Activated CD8-positive, alpha-beta T cell treated with anti-CD3 and anti-CD28 coated beads, Interleukin-2, amount 10 ng/mL, durations not matched to agents 7 days and 5 days (primary cell): Measurements from ENCODE around the gene ANKRD28. TPM values are rescaled to one million over a fixed set of nuclear protein-coding genes. Genes with fewer than 3 reads are reported as not detected.
"Not testable (repeated sequence)": the region's sequence is repeated elsewhere in the genome, so short reads cannot be mapped to it uniquely, and the experiment has no call there.

Experiments
- ATAC-seq: fragments of 150-1000 bp; cut with Tn5 transposase; one replicate; pipeline ENCODE4 v1.10.0; 2021; ENCODE audit warnings: moderate library complexity
- CTCF ChIA-PET: fragments of 350-600 bp; sonication (Branson Sonifier 250); formaldehyde crosslinking; loops from one replicate; lab custom pipeline; 2021; ENCODE audit warnings: antibody characterized with exemption; lab: Charles Lee
- POLR2A ChIA-PET: fragments of 350-600 bp; sonication (Branson Sonifier 250); formaldehyde crosslinking; loops from one replicate; lab custom pipeline; 2021; ENCODE audit warnings: antibody characterized with exemption; lab: Charles Lee
- DNase-seq: peaks from one replicate; pipeline ENCODE4 v3.0.0-alpha.2; 2020
- H3K27ac Mint-ChIP-seq: one replicate; pipeline ENCODE4 v1.8.0; 2021; ENCODE audit warnings: mild to moderate bottlenecking, mixed read lengths
- H3K27me3 Mint-ChIP-seq: one replicate; pipeline ENCODE4 v1.8.0; 2021; ENCODE audit warnings: low read depth, mixed read lengths
- H3K36me3 Mint-ChIP-seq: one replicate; pipeline ENCODE4 v1.8.0; 2021; ENCODE audit warnings: low read depth, mixed read lengths
- H3K4me1 Mint-ChIP-seq: one replicate; pipeline ENCODE4 v1.8.0; 2021; ENCODE audit warnings: low read depth, mixed read lengths
- H3K4me3 Mint-ChIP-seq: one replicate; pipeline ENCODE4 v1.8.0; 2021; ENCODE audit warnings: mild to moderate bottlenecking, mixed read lengths
- H3K9me3 Mint-ChIP-seq: one replicate; pipeline ENCODE4 v1.8.0; 2022; ENCODE audit warnings: mixed read lengths; ENCODE audit not compliant: insufficient read depth
- total RNA-seq, 2 experiments: library from RNA; stranded (reverse); gene quantifications; one replicate each; pipeline ENCODE4 v1.2.3, GENCODE V29; 2021

Gene ANKRD28
- total RNA-seq, 2 experiments from 2014 or later = 30.7 to 37.7 TPM

- ChIA-PET POLR2A (no interaction called here), CTCF (interaction anchor here (1.1 kb wide), 1 partner anchor 9 kb away, joined by 7 read pairs; no protein-coding TSS in a partner anchor)
- Mint-ChIP-seq H3K27me3 (no peaks in the 10 kb centered on the region), H3K36me3 (peaks cover 48% of the 10 kb centered on the region), H3K27ac (no peak overlapping the region), H3K4me1 (peaks cover 29% of the 10 kb centered on the region), H3K9me3 (peaks cover 17% of the 10 kb centered on the region), H3K4me3 (no peak overlapping the region)
- ATAC-seq (no peak), DNase-seq (no peak)
Measured at GRCh38 chr3:15750143-15750542, 47.6 kb downstream of the ANKRD28 start.

GRCh38 chr3:15745896-15746295, 51.9 kb downstream of the ANKRD28 start:
- H3K27ac Mint-ChIP-seq, H3K27me3 Mint-ChIP-seq, CTCF ChIA-PET, DNase-seq, POLR2A ChIA-PET, H3K4me3 Mint-ChIP-seq, ATAC-seq: not testable (repeated sequence)
- Mint-ChIP-seq H3K36me3 (peaks cover 55% of the 10 kb centered on the region), H3K4me1 (peaks cover 37% of the 10 kb centered on the region), H3K9me3 (peaks cover 29% of the 10 kb centered on the region)

GRCh38 chr3:15744176-15744575, 53.6 kb downstream of the ANKRD28 start:
- CTCF ChIA-PET = interaction anchor here (1.2 kb wide), 1 partner anchor 114 kb away, joined by 5 read pairs; no protein-coding TSS in a partner anchor

DNA sequence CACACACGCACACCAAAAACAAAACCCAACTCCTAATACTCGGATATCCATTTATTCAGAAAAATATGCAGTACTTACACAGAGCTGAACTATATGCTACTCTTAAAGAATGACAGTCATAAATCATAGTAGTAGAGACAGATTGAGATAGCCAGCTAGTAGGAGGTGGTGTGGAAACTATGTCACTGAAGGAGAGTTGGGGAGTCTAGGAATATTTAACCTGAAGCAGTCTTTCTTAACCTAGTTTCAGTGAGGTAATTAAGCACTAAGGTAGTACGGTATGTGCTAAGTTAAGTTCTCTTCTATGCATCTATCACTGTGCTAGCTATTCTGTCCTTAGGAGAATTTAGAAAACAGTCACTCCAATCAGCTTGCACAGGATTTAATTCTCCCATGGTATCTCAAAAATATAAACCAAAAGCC, 54.2 kb downstream of the ANKRD28 start:
- POLR2A ChIA-PET = no interaction called here
- H3K27ac Mint-ChIP-seq = no peak overlapping the region
- CTCF ChIA-PET = interaction anchor here (1.2 kb wide), 1 partner anchor 113 kb away, joined by 5 read pairs; no protein-coding TSS in a partner anchor

More at GRCh38 chr3:15744176-15744575, 53.6 kb downstream of the ANKRD28 start:
- Mint-ChIP-seq H3K27ac (no peak overlapping the region), H3K4me3 (no peak overlapping the region), H3K9me3 (peaks cover 35% of the 10 kb centered on the region), H3K4me1 (peaks cover 37% of the 10 kb centered on the region), H3K36me3 (peaks cover 59% of the 10 kb centered on the region), H3K27me3 (no peaks in the 10 kb centered on the region)
- ATAC-seq (no peak), DNase-seq (no peak)
- POLR2A ChIA-PET = no interaction called here

DNA sequence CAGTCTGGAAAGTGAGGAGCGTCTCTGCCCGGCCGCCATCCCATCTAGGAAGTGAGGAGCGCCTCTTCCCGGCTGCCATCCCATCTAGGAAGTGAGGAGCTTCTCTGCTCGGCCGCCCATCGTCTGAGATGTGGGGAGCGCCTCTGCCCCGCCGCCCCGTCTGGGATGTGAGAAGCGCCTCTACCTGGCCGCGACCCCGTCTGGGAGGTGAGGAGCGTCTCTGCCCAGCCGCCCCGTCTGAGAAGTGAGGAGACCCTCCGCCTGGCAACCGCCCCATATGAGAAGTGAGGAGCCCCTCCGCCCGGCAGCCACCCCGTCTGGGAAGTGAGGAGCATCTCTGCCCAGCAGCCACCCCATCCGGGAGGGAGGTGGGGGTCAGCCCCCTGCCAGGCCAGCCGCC, 55.5 kb downstream of the ANKRD28 start:
- DNase-seq, ATAC-seq, POLR2A ChIA-PET, H3K27me3 Mint-ChIP-seq, H3K27ac Mint-ChIP-seq, H3K4me3 Mint-ChIP-seq, CTCF ChIA-PET: not testable (repeated sequence)
- Mint-ChIP-seq H3K4me1 (peaks cover 29% of the 10 kb centered on the region), H3K36me3 (peaks cover 62% of the 10 kb centered on the region), H3K9me3 (peaks cover 40% of the 10 kb centered on the region)

More for the DNA sequence above, 54.2 kb downstream of the ANKRD28 start:
- no peak for ATAC-seq
- Mint-ChIP-seq H3K27me3 (no peaks in the 10 kb centered on the region), H3K4me1 (peaks cover 37% of the 10 kb centered on the region), H3K36me3 (peaks cover 62% of the 10 kb centered on the region), H3K4me3 (no peak overlapping the region), H3K9me3 (peaks cover 40% of the 10 kb centered on the region)
- no peak for DNase-seq

- H3K4me3 Mint-ChIP-seq, POLR2A ChIA-PET, ATAC-seq, H3K4me1 Mint-ChIP-seq, DNase-seq, H3K27ac Mint-ChIP-seq, CTCF ChIA-PET, H3K27me3 Mint-ChIP-seq: not testable (repeated sequence)
- H3K36me3 Mint-ChIP-seq = peaks cover 55% of the 10 kb centered on the region
- H3K9me3 Mint-ChIP-seq = peaks cover 33% of the 10 kb centered on the region
Measured at GRCh38 chr3:15738616-15739005, 59.2 kb downstream of the ANKRD28 start.

DNA sequence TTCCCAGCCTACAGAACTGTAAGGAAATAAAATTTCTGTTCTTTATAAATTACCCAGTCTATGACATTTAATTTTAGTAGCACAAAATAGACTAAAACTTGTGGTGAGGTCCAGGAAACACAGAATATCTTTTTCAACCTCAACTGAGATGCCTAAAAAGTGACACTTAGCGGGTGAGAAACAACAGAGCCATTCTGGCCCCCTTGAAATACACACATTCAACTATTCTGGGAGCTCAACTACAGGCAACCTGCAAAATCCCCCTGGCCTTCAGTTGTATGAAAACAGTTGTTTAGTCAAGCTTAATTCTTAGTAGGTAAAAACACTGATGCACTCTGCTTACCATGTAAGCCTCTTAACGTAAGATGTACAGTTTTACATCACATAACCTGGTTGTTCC, 66.8 kb downstream of the ANKRD28 start:
- CTCF ChIA-PET = no interaction called here
- DNase-seq (no peak), ATAC-seq (no peak)
- Mint-ChIP-seq H3K27ac (no peak overlapping the region), H3K4me1 (peaks cover 2% of the 10 kb centered on the region), H3K4me3 (no peak overlapping the region), H3K27me3 (no peaks in the 10 kb centered on the region), H3K9me3 (no peaks in the 10 kb centered on the region), H3K36me3 (peaks cover 45% of the 10 kb centered on the region)
- POLR2A ChIA-PET = interaction anchor here (0.6 kb wide), 1 partner anchor 107 kb away, joined by 5 read pairs; no protein-coding TSS in a partner anchor

DNA sequence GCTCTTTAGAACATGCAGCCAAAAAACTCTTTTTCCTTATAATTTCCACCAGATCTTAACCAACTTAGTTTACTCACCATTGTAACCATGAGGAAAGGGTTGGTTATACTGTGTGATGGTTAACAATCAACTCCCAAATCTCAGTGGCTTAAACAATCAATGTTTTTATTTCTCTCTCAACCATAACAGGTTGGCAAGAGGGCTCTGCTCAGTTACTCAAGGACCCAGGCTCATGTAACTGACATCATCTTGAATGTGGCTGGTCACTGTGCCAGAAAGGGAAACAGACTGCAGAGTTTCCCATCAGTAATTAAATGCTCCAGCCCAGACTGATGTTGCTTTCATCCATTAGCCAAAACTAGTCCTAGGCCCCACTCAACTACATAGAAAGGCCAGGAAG, 69.0 kb downstream of the ANKRD28 start:
- H3K4me1 Mint-ChIP-seq = peaks cover 4% of the 10 kb centered on the region
- ChIA-PET POLR2A (no interaction called here), CTCF (interaction anchor here (0.6 kb wide), 1 partner anchor 303 kb away, joined by 3 read pairs; no protein-coding TSS in a partner anchor)
- H3K4me3 Mint-ChIP-seq = no peak overlapping the region
- H3K36me3 Mint-ChIP-seq = peaks cover 38% of the 10 kb centered on the region
- ATAC-seq (no peak), DNase-seq (no peak)
- H3K9me3 Mint-ChIP-seq = no peaks in the 10 kb centered on the region
- H3K27ac Mint-ChIP-seq = no peak overlapping the region
- no peaks in the 10 kb centered on the region for H3K27me3 Mint-ChIP-seq

GRCh38 chr3:15726881-15727280, 70.9 kb downstream of the ANKRD28 start:
- ATAC-seq (no peak), DNase-seq (no peak)
- no peak overlapping the region for H3K4me3 Mint-ChIP-seq
- H3K36me3 Mint-ChIP-seq = peaks cover 40% of the 10 kb centered on the region
- POLR2A ChIA-PET = no interaction called here
- H3K27me3 Mint-ChIP-seq = no peaks in the 10 kb centered on the region
- H3K4me1 Mint-ChIP-seq = peaks cover 4% of the 10 kb centered on the region
- CTCF ChIA-PET = interaction anchor here (1.0 to 1.1 kb wide), 2 partner anchors 85 to 94 kb away, joined by 3 to 4 read pairs; no protein-coding TSS in a partner anchor
- no peak overlapping the region for H3K27ac Mint-ChIP-seq
- no peaks in the 10 kb centered on the region for H3K9me3 Mint-ChIP-seq

- Mint-ChIP-seq H3K27ac (no peak overlapping the region), H3K9me3 (no peaks in the 10 kb centered on the region), H3K36me3 (peaks cover 37% of the 10 kb centered on the region), H3K4me1 (peaks cover 4% of the 10 kb centered on the region), H3K27me3 (no peaks in the 10 kb centered on the region), H3K4me3 (no peak overlapping the region)
- DNase-seq (no peak), ATAC-seq (no peak)
- POLR2A ChIA-PET = no interaction called here
- CTCF ChIA-PET = interaction anchor here (1.0 to 1.1 kb wide), 3 partner anchors 50 to 93 kb away, joined by 3 to 4 read pairs (median 3); no protein-coding TSS in a partner anchor
Measured at GRCh38 chr3:15726043-15726442, 71.7 kb downstream of the ANKRD28 start.

DNA sequence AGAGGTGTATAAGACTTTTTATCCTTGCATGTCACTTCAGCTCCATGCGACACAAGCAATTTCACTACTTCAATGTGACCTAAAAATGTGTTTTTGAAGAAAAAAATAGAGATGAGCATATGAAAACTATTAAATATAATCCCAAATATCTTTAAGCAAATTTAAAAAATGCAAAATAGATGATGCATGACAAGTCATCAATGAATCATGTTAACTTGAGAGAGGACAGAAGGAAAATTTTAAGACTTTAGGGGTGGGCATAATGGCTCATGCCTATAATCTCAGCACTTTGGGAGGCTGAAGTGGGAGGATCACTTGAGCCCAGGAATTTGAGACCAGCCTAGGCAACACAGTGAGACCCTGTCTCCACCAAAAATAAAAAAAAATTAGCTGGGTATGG, 73.3 kb downstream of the ANKRD28 start:
- Mint-ChIP-seq H3K9me3 (no peaks in the 10 kb centered on the region), H3K4me3 (no peak overlapping the region), H3K4me1 (peaks cover 4% of the 10 kb centered on the region), H3K27me3 (no peaks in the 10 kb centered on the region), H3K27ac (no peak overlapping the region), H3K36me3 (peaks cover 43% of the 10 kb centered on the region)
- DNase-seq (no peak), ATAC-seq (no peak)
- CTCF ChIA-PET = no interaction called here
- POLR2A ChIA-PET = no interaction called here

GRCh38 chr3:15723624-15723884, 74.2 kb downstream of the ANKRD28 start:
- Mint-ChIP-seq H3K27me3 (no peaks in the 10 kb centered on the region), H3K4me1 (peaks cover 4% of the 10 kb centered on the region), H3K27ac (no peak overlapping the region), H3K9me3 (no peaks in the 10 kb centered on the region), H3K4me3 (no peak overlapping the region), H3K36me3 (peaks cover 43% of the 10 kb centered on the region)
- ATAC-seq (no peak), DNase-seq (no peak)
- ChIA-PET CTCF (interaction anchor here (1.0 to 1.3 kb wide), 3 partner anchors 11 to 89 kb away, joined by 3 to 4 read pairs (median 3); no protein-coding TSS in a partner anchor), POLR2A (no interaction called here)
